HG02588 (cell line): ENCODE measurements around the gene MAML3.

Experiments
- ATAC-seq: cut with Tn5 transposase; IDR thresholded peaks from one replicate; pipeline ENCODE4 v1.9.1; 2021; ENCODE audit warnings: mild to moderate bottlenecking, moderate library complexity; ENCODE audit not compliant: unreplicated experiment

Gene MAML3

DNA sequence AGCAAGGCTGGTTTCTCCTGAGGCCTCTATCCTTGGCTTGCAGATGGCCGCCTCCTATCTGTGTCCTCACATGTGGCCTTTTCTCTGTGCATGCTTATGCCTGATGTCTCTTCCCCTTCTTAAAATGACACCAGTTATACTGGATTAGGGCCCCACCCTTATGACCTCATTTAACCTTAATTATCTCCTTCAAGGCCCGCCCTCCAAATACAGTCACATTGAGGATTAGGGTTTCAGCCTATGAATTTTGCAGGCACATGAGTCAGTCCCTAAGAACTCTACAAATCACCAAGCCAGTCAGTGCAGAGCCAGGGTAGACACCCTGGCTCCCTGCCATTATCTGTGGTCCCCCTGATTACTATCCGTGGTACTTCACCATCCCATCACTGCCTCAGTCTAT lies 51.6 kb downstream of the MAML3 start:
- ATAC-seq = no peak

- no peak for ATAC-seq
These were observed 53.2 kb downstream of the MAML3 start for GRCh38 chr4:140100771-140101170.

DNA sequence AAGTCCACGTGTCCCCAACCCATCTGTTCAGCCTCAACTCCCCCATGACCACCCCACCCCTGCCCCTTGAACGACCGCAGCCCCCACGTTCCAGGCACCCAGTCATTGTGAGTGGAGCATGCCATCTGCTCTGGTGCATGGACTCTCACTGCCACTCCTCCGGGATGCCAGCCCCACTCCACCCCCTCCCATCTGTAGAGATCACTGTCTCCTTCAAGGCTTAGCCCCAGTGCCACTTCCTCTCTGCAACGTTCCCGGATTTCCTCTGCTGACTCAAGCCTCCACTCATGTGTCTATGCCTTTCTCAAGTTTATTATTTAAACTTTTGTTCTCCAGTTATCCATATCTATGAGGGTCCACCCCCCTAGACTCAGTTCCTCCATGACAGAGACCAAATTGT lies 54.0 kb downstream of the MAML3 start:
- no peak for ATAC-seq

DNA sequence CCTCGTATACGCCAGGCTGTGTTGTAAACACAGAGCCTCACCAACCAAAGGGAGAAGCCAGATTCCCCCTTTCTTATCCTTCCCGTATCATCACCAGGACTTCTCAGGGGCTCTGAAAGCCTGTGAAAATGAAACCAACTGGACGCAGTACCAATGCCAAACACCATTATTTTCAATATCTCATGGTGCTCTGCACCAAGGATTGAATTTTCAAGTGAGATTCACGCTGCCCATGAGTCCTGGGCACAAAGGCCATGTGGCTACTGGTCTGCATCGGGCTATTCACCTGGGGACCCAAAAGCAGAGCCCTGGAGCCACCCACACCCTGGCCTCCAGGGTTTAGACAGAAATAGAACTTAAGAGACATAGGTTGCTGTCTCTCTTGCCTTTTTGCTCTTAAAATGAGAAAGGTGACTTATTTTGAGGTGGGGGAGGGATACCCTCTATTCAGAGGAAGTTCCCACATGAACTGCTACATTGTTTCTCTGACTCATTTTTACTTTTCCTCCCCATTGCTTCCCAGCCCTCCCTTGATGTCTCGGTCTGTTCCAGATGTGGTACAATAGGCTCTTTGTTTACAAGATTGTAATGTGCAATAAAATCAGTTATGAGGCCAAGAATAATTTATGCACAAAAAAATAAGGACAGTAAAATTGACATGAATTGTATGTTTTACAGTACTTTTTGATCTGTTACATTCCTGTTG lies 55.4 kb downstream of the MAML3 start:
- no peak for ATAC-seq

DNA sequence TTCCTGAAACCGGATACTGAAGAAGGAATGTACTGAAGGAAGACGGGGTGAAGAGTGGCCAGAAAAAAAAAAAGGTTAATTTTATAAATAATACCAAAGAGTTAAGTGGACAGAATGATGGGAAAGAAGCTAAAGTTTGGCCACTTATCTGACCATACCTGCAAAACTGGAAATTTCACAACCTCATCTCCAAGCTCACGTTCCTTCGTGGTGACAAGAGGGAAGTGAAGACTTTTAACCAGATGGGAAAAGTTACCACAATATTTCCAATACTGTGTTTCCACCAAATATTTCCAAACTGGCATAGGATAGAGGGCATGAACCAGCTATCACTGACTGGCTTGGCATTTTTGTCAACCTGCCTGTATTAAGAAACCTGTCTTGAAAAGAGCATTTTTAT lies 56.4 kb downstream of the MAML3 start:
- no peak for ATAC-seq

- ATAC-seq = no peak
These were observed 57.1 kb downstream of the MAML3 start for GRCh38 chr4:140096921-140097320.

- ATAC-seq = no peak
These were observed 57.5 kb downstream of the MAML3 start for GRCh38 chr4:140096483-140096861.

- ATAC-seq = no peak
These were observed 58.1 kb downstream of the MAML3 start for GRCh38 chr4:140095694-140096482.

GRCh38 chr4:140094438-140095420 lies 59.3 kb downstream of the MAML3 start:
- no peak for ATAC-seq

DNA sequence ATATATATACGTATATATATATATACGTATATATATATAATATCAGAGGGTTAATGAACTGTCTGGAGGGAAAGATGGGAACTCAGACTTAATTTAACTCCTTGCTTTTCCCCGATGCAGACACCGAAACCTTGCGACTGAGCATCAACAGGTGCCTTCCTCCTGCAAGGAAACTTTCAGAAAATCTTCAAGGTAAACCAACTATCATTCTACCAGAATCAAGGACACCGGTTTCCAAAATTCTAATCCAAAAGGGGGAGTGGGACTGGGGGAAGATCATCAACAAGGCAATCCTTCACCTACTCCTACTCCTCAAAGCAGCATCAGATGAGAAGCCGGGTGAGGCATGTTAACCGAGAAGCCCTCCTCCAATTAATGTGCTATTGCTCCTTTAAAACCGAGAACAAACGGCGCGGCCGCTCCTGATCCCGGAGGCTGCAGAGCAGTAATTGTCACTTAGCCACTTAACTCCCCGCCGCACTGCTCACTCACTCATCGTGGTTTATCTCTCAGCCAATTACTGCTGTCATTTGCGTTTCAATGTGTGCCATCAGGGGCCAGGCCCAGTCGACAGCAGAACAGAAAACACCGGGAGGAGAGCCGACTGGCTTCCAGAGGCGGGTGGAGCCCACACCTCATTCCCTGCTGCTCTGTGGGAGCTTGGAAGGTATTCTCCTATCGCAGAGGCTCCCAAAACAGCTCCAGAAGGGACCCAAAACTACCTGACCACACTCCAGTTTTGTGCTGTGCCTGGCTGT lies 61.7 kb downstream of the MAML3 start:
- no peak for ATAC-seq

DNA sequence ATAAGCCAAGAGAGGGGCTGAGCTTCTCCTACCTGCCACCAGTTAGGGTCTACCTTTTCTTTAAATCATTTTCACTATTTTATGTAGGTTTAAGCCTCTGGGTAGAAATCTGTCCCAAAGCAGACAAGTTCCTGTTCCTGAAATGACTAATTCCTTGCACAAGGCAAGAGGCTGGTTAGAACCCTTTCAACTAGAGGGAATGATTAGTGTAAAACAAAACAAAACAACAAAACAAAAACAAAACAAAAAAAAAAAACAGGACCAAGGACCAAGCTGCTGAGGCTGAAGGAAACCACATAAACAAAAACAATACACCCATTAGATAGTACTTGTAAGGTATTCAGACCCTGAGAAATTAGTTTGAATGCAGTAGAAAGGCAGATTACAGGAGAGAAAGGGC lies 62.7 kb downstream of the MAML3 start:
- no peak for ATAC-seq

DNA sequence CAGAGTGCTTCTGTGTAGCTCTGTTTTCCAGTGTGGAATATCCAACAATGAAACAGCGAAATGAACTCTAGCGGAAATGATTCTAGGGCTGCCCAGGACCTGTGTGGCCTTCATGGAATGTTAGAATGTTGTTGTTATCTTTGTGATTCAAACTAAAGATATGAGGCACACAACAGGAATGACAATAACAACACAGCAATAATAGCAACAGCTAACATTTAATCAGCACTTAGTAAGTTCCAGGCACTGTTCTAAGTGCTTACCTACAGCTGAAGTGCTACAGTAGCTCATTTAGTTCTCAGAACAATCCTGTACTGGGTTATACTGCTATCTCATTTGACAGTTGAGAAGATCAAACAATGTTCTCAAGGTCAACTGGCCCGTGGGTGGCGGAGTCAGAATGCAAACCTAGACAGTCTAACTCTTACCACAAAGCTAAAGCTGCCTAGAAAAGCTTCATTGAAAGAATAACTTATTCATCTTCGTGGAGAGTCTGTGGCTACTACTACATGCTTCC lies 63.7 kb downstream of the MAML3 start:
- no peak for ATAC-seq

- ATAC-seq = no peak
These were observed 64.8 kb downstream of the MAML3 start for GRCh38 chr4:140089216-140089615.

DNA sequence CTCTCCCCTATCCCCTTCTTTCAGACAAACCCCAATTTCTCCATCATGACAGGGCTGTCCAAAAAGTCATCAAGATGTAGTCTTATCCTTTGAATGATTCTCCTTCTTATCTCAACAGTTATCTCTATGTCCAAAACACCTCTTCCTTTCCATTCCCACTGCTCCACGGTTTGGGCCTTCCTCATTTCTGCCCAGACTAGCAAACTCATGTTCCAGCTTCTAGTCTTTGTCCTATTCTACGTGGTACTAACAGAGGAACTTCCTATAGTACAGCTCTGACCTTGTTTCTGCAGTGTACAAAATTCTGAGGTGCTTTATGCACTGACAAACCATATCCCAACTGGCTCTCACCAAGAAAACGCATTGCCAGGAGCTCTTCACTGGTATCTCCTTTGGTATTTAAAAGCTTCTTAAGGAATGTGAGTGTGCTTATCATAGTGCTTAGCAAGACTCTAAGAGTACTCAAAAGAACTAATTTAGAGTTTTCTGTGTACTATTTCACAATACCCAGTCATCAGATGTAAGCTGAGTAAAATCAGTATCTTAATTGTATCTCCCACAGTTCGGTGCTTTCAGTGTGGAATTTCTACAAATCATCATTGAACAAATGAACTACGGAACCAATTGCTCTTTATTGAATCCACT lies 65.5 kb downstream of the MAML3 start:
- no peak for ATAC-seq

DNA sequence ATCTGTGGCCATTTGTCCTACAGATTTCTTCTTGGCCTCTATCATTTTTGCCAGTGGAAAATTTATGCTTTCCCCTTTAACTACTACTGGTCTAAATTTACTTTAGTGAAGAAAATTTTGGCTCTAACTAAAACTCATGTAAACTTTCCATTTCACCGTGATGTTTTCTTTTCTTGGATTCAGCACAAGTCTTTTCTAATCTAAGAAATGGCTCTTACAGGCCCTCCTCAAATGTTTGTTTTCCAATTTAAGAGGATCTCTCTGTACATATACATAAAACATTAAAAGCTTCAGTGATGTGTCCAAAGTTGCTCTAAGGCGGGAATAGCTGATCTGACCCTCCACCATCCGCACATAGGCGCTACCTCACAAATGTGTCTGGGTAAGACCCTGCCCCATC lies 68.1 kb downstream of the MAML3 start:
- no peak for ATAC-seq

DNA sequence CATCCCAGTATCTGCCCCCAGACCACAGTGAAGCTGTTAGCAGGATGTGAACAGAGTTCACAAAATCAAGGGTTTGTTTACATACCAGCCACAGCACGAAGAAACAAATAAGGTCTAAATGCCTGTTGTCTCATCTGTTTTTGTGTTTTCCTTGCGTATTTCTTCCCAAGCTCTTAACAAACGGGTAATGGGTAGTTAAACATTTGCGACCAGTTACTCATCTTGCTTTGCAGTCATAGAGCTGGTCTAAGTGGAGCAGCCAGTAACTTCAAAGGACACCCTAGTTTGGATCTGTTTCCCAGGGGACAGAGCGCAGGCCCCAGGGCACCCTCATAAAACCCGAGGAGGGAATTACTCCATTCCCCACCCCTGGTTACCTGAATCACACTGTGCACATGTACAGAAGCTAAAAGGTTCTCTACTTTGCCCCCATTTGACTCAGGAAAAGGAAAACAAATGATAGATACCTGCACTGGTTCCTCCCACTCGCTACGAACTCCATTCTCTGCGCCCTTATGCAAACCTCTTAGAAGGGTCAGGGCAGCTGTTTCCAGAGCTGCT lies 68.8 kb downstream of the MAML3 start:
- no peak for ATAC-seq

- ATAC-seq = no peak
These were observed 69.6 kb downstream of the MAML3 start for GRCh38 chr4:140084385-140084784.

GRCh38 chr4:140082391-140082755 lies 71.6 kb downstream of the MAML3 start:
- ATAC-seq = no peak

- no peak for ATAC-seq
These were observed 72.2 kb downstream of the MAML3 start for GRCh38 chr4:140081641-140082390.
